ENCODE measurements around the gene PLAAT5.
"Not testable (repeated sequence)": the region's sequence is repeated elsewhere in the genome, so short reads cannot be mapped to it uniquely, and the experiment has no call there.

PLAAT5 gene, protein sequence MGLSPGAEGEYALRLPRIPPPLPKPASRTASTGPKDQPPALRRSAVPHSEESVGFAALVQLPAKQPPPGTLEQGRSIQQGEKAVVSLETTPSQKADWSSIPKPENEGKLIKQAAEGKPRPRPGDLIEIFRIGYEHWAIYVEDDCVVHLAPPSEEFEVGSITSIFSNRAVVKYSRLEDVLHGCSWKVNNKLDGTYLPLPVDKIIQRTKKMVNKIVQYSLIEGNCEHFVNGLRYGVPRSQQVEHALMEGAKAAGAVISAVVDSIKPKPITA

DNA sequence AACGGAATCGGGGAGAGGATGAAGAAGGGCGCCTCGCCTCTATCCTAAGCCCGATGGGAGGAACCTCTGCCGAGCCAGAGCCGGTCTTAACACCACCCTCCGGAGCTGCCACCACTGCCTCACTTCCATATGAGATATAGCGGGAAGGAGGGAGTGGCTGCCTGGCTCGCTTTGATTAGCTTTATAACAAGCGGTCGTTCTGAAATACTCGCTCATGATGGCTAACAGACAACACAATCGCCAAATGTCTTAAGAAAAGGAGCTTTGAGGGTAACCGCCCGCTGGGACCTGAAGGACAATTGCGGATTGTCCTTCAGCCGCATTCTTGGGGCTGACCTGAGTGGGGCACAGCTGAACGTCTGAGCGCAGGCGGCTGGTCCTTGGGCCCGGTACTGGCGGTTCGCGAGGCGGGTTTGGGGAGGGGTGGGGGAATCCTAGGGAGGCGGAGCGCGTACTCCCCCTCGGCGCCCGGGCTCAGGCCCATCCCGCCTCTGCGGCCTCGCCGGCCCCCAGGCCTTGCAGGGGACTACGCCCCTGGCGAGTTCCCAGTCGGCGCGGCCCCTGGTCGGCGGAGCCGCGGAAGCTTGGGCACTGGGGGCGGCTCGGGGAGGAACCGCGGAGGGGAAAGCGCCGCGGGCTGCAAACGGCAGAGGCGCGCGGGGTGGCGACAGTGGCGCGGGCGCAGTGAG is at the start of gene PLAAT5:
PLAAT5 (minus strand) TSS at position 617 of the 689 bp plus-strand sequence; CDS start at position 484, 133 bp downstream.
- no peak for DNase-seq (ENCODE audit: low read depth, low spot score)

DNA sequence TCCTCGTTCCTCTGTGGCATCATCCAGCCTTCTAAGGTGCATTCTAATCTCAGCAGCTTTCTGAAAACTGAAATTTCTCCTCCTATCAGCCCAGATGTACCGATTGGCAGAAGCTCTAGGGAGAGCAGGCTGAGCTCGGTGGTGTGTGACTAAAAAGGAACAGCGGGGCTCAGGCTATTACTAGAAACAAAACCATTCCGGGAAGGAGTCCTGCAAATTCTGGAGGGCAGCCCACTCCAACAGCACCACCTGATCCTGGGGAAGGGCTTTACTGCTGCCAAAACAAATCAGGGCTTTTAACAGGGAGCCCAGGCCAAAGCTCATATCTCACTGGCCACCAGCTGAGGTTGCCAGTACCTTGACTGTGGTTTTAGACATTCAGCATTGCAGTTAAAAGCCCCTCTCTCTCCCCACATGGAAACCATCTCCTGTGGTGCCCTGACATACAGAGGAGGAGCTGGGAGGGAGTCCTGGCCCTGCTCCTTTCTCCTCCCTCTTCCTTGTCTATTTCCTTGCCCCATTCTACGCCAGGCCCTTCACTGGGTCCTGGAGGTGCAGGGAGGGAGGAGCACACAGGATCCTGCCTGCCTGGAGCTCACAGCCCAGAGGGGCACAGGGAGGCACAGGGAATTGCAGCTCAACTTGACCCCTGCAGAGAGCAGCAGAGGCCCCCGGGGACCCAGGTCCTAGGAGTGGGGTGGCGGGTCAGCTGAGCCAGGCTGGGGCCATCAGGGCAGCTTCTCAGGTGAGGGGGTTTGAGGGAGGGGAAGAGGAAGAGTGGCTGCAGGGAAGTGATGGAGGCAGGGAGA is 46.5 kb upstream of the PLAAT5 start:
- DNase-seq (ENCODE audit: low read depth, low spot score), result peak; percentile 90

DNA sequence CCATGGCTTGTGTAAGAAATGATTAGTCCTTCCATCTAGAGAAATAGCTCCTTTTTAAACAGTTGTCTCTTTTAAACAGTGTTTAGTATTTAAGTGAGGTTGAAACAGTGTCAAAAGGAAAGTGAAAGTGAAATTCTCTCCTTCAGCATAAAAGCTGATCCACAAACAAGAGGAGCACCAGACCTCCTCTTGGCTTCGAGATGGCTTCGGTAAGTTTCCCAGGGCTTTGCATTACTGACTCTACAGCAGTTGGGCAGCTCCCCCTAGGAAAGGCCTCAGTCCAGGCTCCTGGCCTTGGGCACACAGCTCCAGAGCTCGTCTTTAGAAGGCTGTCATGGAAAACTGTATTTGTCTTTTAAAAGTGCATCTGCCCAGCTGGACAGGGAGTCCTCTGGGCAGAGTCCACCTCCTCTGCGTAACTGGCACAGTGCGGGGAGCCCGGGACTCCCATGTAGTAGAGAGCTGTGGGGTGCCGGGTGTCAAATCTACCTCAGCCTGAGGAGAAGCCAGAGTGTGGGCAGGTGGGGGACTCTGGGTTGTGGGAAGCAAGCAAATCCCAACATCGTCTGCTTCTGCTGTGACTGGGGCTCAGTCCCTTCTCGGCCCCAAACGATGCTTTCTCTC is 45.8 kb upstream of the PLAAT5 start, which contains the start of gene PLAAT4:
PLAAT4 (plus strand) TSS at position 140 of the 624 bp plus-strand sequence; CDS start at position 201, 61 bp downstream.
- DNase-seq (ENCODE audit: low read depth, low spot score), result peak; percentile 51

DNA sequence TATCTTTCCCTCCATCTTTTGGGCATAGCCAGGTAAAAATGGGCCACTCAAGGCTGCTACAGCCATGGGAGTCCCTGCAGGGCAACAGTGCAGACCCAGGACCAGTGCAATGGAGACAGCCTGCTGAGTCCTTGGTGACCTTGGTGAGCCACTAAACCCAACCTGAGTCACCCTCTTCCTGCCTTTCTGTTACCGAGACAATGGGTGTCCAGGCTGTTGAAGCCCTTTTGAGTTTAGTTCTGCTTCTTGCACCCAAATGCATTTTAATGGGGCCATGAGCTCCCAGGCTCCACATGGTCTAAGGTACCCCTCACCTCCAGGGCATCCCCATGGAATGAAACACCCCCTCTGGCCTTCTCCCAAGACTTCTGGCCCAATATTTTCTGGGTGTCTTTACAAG is 44.8 kb upstream of the PLAAT5 start:
- DNase-seq (ENCODE audit: low read depth, low spot score), result no peak

DNA sequence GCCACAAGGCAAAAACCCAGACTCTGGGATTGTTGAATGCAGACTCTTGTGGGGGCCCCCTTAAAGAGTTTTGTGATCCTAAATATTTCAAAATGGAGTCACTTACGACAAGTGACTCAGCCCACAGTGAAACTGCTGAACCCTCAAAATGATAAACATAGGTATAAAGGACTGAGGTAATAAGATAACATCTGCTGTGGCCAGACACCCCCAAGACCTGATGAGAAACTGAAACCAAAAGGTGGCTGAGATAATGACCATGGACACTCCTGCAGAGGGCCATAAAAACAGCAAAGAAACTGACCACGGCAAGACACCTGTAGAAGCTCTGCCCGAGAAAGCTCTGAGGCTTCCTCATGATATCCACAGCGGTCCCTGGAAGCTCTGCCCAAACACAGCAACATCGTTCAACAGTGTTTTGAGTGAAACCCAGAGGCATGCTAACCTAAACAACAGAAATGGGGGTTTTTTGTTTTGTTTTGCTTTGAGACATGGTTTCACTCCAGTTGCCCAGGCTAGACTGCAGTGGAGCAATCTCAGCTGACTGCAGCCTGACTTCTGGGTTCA is 44.0 kb upstream of the PLAAT5 start:
- DNase-seq (ENCODE audit: low read depth, low spot score), result no peak

DNA sequence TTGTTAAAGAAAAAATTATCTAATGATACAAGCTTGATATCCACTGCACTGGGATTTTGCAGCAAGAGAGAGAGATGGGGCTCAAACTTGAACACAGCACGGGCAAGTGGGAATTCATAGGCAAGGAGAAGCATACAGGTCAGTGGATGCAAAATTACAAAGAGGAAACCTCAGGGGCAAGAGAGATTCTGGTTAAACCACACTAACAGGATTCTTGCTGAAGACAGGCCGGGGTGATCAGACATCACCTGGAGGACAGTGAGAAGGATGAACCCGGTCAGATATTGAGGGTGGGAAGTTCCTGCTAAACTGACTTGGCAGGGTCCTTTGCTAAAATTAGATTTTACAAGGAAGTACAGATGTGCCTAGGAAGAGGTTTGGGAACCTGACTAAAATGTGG is 43.1 kb upstream of the PLAAT5 start:
- DNase-seq (ENCODE audit: low read depth, low spot score), result no peak

DNA sequence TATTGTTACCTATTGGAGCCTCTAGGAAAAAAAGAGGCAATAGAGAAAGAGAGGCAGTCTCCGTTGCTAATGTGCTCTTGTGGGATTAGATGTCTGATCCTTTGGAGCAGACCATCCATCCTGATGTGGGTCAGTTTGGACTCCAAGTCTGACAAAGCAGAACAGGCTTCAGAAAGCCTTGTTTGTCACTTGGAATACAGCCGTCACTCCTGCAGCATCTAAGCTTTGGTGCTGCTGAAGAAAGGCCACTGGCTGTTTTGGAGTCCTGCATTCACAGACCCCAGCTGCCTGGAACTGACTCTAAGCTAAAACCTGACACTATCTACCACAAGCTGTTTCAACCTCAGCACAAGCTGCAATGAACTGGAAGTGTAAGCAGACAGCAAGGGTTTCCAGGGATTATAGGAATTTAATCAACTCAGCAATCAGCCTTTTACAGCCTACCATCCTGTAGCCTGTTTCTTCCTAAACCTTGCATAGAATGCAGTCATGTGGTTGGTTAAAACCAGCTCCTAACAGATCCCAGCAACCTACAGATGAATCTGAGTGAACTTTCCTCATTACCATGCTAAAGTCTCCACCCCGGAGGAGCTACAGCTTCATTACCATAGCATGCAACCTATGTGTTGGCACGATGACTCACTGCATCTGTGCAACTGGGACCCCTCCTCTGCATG is 42.0 kb upstream of the PLAAT5 start:
- DNase-seq (ENCODE audit: low read depth, low spot score), result no peak

DNA sequence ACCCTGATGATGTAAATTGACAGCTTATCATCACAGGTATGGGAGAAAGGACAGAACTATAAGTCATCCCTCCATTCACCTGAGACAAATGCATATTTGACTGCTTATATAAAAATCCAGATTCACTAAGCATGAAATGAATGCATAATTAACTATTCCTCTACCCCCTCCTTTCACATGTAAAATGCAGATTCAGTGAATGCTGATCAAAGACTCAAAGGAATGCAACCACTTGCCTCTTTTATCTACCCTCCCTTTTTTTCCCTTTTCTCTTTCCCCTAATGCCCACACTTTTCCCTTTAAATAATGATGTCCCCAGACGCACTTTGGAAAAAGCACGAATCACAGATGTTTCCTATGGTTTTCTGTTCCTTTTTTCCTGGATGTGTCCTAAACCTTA is 41.1 kb upstream of the PLAAT5 start:
- DNase-seq (ENCODE audit: low read depth, low spot score), result no peak

DNA sequence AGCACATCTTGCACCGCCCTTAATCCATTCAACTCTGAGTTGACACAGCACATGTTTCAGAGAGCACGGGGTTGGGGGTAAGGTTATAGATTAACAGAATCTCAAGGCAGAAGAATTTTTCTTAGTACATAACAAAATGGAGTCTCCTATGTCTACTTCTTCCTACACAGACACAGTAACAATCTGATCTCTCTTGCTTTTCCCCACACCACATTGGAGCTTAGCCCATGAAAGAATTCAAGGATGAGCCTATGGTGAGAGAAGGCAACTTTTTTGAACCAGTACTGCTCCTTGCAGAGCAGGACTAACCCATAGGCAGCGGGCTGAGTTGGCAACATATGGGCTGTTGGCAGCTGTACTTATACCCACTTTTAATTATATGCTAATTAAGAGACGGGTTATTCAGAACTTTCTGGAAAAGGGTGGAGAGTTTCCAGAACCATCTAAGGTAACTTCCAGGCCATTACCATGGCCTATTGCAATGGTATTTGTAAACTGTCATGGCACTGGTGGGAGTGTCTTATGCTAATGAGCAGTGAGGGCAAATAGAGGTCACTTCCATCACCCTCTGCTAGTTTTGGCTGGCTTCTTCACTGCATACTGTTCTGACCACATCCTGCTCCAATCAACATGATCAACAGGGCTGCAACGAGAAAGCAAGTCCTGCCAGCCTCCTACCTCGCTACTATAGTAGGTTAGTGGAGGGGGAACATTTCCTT is 40.3 kb upstream of the PLAAT5 start:
- DNase-seq (ENCODE audit: low read depth, low spot score), result peak; percentile 57

DNA sequence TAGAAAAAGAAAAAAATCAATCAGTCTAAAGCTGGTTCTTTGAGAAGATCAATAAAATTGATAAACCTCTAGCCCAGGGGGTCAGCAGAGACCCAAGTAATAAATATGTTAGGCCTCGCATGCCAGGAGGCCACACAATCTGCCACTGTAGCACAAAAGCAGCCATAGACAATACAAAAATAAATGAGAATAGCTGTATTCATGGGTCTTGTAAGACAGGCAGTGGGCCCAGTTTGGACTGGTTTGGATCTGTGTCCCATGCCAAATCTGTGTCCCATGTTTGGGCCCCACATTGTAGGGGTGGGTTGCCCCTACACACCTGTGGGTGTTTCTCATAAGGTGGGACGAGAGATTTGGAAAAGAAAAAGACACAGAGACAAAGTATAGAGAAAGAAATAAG is 39.1 kb upstream of the PLAAT5 start:
- no peak for DNase-seq (ENCODE audit: low read depth, low spot score)

DNA sequence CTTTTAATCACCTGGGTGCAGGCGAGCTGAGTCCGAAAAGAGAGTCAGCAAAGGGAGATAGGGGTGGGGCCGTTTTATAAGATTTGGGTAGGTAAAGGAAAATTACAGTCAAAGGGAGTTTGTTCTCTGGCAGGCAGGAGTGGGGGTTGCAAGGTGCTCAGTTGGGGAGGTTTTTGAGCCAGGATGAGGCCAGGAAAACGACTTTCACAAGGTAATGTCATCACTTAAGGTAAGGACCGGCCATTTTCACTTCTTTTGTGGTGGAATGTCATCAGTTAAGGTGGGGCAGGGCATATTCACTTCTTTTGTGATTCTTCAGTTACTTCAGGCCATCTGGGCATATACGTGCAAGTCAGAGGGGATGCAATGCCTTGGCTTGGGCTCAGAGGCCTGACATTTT is 38.4 kb upstream of the PLAAT5 start:
- not testable (repeated sequence) for DNase-seq (ENCODE audit: low read depth, low spot score)

DNA sequence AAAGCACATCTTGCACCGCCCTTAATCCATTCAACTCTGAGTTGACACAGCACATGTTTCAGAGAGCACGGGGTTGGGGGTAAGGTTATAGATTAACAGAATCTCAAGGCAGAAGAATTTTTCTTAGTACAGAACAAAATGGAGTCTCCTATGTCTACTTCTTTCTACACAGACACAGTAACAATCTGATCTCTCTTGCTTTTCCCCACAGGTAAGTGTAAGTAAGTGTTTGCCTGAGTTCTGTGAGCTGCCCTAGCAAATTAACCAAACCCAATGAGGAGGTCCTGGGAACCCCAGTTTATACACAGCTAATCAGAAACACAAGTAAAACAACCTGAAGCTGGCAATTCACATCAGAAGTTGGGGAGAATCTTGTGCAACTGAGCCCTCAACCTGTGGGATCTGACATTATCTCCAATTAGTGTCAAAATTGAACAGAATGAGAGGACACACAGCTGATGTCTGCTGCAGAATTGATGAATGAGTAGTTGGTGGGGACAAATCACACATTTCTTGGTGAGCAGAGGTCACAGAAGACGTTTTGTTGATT is 37.8 kb upstream of the PLAAT5 start:
- not testable (repeated sequence) for DNase-seq (ENCODE audit: low read depth, low spot score)

DNA sequence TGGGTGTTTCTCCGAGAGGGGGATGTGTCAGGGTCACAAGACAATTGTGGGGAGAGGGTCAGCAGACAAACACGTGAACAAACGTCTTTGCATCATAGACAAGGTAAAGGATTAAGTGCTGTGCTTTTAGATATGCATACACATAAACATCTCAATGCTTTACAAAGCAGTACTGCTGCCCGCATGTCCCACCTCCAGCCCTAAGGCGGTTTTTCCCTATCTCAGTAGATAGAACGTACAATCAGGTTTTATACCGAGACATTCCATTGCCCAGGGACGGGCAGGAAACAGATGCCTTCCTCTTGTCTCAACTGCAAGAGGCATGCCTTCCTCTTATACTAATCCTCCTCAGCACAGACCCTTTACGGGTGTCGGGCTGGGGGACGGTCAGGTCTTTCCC is 37.2 kb upstream of the PLAAT5 start:
- DNase-seq (ENCODE audit: low read depth, low spot score), result not testable (repeated sequence)

DNA sequence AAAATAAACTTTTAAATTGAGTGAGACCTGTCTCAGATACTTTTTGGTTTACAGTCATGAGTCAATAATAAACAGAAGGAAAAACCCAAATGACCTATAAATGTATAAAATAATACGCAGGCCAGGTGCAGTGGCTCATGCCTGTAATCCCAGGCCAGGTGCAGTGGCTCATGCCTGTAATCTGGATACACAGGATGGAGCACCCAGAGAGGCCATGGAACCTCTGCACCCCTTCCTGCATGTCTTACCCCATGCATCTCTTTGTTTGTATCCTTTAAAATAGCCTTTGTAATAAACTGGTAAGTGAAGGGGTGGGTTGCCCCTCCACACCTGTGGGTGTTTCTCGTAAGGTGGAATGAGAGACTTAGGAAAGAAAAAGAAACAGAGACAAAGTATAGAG is 36.7 kb upstream of the PLAAT5 start:
- DNase-seq (ENCODE audit: low read depth, low spot score), result no peak

DNA sequence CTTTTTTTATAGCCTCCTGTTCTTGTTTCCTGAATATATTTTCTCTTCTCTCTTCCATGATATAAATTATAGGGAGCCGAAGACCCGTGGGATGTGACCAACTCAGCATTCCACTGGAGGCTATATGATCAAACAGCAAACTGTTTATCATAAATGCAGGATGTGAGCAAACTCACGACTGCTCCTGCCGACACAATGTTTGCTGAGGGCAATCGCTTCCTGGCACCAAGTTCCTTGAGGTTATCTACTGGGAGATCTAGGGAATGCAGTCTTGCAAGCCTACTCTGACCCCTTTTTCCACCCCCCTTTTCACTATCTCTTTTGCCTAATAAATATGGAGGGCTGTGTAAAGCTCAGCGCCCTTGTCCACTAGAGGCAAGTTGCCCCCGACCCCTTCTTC is 32.2 kb upstream of the PLAAT5 start:
- no peak for DNase-seq (ENCODE audit: low read depth, low spot score)

DNA sequence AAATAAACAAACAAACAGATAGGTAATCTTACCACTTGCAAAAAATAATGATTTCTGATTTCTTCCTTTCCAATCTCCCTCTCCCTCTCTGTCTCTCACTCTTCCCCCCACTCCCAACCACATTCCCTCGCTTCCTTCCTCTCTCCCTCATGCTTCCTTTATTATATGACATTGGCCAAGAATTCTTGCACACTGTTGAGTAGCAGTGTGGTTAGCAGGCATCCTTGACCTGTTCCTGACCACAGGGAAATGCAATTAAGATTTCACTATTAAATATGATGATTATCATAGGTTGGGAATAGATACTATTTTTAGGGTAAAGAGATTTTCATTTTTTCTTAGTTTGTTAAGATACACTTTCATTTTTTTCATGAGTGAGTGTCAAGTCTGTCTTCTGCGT is 30.9 kb upstream of the PLAAT5 start:
- no peak for DNase-seq (ENCODE audit: low read depth, low spot score)

DNA sequence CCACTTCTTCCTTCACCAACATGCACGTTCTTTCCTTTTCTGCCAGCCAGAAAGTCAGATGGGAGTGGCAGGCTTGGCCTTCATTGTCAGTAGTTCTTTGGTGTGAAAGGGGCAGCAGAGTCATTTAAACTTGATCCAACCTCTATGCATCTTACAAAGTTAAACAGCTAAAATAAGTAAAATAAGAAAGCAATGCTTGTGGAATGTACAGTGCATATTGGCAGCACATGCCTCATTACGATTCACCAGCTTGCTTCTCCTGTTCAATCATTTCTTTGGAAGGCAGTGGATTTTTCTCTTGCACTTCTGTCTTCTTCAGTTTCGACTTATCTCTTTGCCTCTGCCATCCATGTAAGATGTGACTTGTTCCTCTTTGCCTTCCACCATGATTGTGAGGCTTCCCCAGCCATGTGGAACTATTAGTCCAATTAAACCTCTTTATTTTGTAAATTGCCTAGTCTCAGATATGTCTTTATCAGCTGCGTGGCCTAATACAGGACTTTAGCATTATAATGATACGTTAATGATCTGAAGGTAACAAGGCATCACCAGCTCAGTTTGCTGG is 29.7 kb upstream of the PLAAT5 start:
- no peak for DNase-seq (ENCODE audit: low read depth, low spot score)

DNA sequence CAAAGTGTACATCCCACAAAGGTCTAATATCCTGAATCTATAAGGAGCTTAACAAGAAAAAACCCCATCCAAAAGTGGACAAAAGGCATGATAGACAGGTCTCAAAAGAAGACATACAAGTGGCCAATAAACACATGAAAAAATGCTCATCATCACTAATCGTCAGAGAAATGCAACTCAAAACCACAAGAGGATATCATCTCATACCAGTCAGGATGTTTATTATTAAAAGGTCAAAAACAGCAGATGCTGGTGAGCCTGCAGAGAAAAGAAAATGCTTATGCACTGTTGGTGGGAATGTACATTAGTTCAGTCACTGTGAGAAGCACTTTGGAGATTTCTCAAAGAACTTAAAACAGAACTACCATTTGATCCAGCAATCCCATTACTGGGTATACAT is 27.6 kb upstream of the PLAAT5 start:
- DNase-seq (ENCODE audit: low read depth, low spot score), result peak; percentile 74

DNA sequence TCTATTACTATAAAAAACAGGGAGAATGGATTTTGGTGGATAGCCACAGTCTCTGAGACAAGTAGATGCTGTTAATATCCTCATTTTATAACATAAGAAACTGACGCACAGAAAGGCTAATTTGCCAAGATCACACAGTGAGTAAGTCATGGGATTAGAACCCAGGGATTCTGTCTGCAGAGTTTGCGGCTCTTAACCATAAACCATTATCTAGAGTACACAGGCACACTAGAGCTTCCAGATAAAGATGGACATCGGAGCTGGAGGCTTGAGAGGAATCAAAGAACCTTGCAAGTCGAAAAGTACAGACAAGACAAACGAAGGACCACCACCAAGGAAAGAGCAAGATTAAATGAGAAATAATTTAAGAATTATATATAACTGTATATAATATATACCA is 26.2 kb upstream of the PLAAT5 start:
- no peak for DNase-seq (ENCODE audit: low read depth, low spot score)

DNA sequence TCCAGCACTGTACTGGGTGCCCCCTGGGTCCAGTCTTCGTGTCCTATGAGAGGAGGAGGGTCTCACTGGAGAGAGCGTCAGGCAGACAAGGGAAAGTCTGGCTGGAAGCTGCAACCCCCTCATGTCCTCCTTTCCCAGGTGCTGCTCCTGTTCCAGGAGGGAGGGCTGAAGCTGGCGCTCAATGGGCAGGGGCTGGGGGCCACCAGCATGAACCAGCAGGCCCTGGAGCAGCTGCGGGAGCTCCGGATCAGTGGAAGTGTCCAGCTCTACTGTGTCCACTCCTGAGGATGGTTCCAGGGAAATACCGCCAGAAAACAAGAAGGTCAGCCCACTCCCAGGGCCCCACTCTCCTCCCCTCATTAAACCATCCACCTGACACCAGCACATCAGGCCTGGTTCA is 25.1 kb upstream of the PLAAT5 start:
- DNase-seq (ENCODE audit: low read depth, low spot score), result no peak
